HCT116 (cell line): Measurements from ENCODE around the gene ARRDC3. TPM values are rescaled to one million over a fixed set of nuclear protein-coding genes. Genes with fewer than 3 reads are reported as not detected.

Source experiments
- ATAC-seq: fragments of 200-7000 bp; cut with Tn5 transposase; 2 replicates; pipeline ENCODE4 v1.9.1; 2020; ENCODE audit warnings: mild to moderate bottlenecking, moderate library complexity
- BruUV-seq: library from RNA; stranded (reverse); fragments of 400-500 nt; replicated peaks from 2 replicates; lab custom pipeline; 2021; lab: Mats Ljungman, UMichigan
- CTCF ChIA-PET: fragments of 300-600 bp; sonication (Branson Sonifier 250); formaldehyde crosslinking; loops from one replicate; lab custom pipeline; 2021; ENCODE audit warnings: antibody characterized with exemption; lab: Charles Lee
- POLR2A ChIA-PET: fragments of 300-600, 350-600 bp; sonication (Branson Sonifier 250); formaldehyde crosslinking; loops from one replicate; lab custom pipeline; 2021; ENCODE audit warnings: antibody characterized with exemption; lab: Charles Lee
- RAD21 ChIA-PET, 2 experiments: fragments of 300-600 bp; sonication (Branson Sonifier 250); formaldehyde crosslinking; loops; one replicate each; lab custom pipeline; 2023; ENCODE audit warnings: low total read pairs in 2 of 2; ENCODE audit not compliant: uncharacterized antibody in 2 of 2, unreplicated experiment in 2 of 2, low non-redundant PET in 1 of 2; lab: Charles Lee
- DNase-seq: peaks from one replicate; pipeline ENCODE4 v3.0.0-alpha.2; 2010; ENCODE audit warnings: low read depth, low spot score
- H2AFZ ChIP-seq: fragments of 200-600 bp; shearing (Covaris generic), sonication (generic); 2 replicates; pipeline ENCODE4 v1.6.1; 2017; ENCODE audit warnings: low read depth, mixed run types, mixed read lengths, antibody characterized with exemption, low read length; ENCODE audit not compliant: poor library complexity, severe bottlenecking
- H3K27ac ChIP-seq: 2 replicates; pipeline ENCODE4 v1.5.1; 2012; ENCODE audit warnings: low read depth, low read length
- H3K27me3 ChIP-seq: fragments of 200-600 bp; sonication (generic); 2 replicates; pipeline ENCODE4 v1.6.1; 2016; ENCODE audit warnings: mixed run types, low read length, mixed read lengths; ENCODE audit not compliant: insufficient read depth
- H3K36me3 ChIP-seq, 2 experiments: fragments of 200-500 bp in 1 of 2; fragments of 200-600 bp in 1 of 2; sonication (Bioruptor generic) in 1 of 2; sonication (generic) in 1 of 2; 2 replicates each; pipeline versions ENCODE4 v1.5.1 to v1.6.1; 2014 to 2016; ENCODE audit warnings: low read length in 2 of 2, inconsistent platforms in 1 of 2, mixed read lengths in 1 of 2, mixed run types in 1 of 2; ENCODE audit not compliant: insufficient read depth in 2 of 2, control insufficient read depth in 1 of 2
- H3K4me1 ChIP-seq, 2 experiments: fragments of 200-600 bp in 1 of 2; sonication (generic) in 1 of 2; 2 replicates each; pipeline versions ENCODE4 v1.5.1 to v1.6.1; 2012 to 2017; ENCODE audit warnings: low read length in 2 of 2, inconsistent platforms in 1 of 2, mild to moderate bottlenecking in 1 of 2, mixed read lengths in 1 of 2, mixed run types in 1 of 2, moderate library complexity in 1 of 2; ENCODE audit not compliant: insufficient read depth in 2 of 2, control insufficient read depth in 1 of 2
- H3K4me2 ChIP-seq: fragments of 200-600 bp; sonication (generic); 2 replicates; pipeline ENCODE4 v1.6.1; 2017; ENCODE audit warnings: mixed run types, low read length, mixed read lengths
- H3K4me3 ChIP-seq, 2 experiments: fragments of 200-600 bp in 1 of 2; sonication (generic) in 1 of 2; replicated peaks in 1 of 2; 2 replicates each; pipeline ENCODE4 v1.5.1; 2011 to 2016; ENCODE audit warnings: low read length in 2 of 2, control low read depth in 1 of 2, low read depth in 1 of 2, mild to moderate bottlenecking in 1 of 2, mixed read lengths in 1 of 2, mixed run types in 1 of 2
- H3K79me2 ChIP-seq: fragments of 200-600 bp; sonication (generic); 2 replicates; pipeline ENCODE4 v1.6.1; 2017; ENCODE audit warnings: mild to moderate bottlenecking, mixed run types, low read length, moderate library complexity, mixed read lengths; ENCODE audit not compliant: insufficient read depth
- H3K9ac ChIP-seq: fragments of 200-600 bp; sonication (generic); 2 replicates; pipeline ENCODE4 v1.6.1; 2016; ENCODE audit warnings: low read length, mixed read lengths
- H3K9me2 ChIP-seq: fragments of 200-600 bp; sonication (generic), shearing (Covaris generic); 2 replicates; pipeline ENCODE4 v1.6.1; 2017; ENCODE audit warnings: mixed run types, mild to moderate bottlenecking, moderate library complexity; ENCODE audit not compliant: insufficient read depth
- H3K9me3 ChIP-seq, 2 experiments: fragments of 200-500 bp in 1 of 2; fragments of 200-600 bp in 1 of 2; sonication (Bioruptor generic) in 1 of 2; sonication (generic) in 1 of 2; 2 replicates each; pipeline ENCODE4 v1.6.1; 2014 to 2017; ENCODE audit warnings: low read length in 2 of 2, mixed read lengths in 2 of 2, inconsistent platforms in 1 of 2, low read depth in 1 of 2, mild to moderate bottlenecking in 1 of 2, mixed run types in 1 of 2, moderate library complexity in 1 of 2; ENCODE audit not compliant: control insufficient read depth in 1 of 2, insufficient read depth in 1 of 2
- H4K20me1 ChIP-seq: fragments of 200-600 bp; sonication (generic), shearing (Covaris generic); 2 replicates; pipeline ENCODE4 v1.6.1; 2017; ENCODE audit warnings: mixed run types, mild to moderate bottlenecking, moderate library complexity; ENCODE audit not compliant: insufficient read depth
- ATF3 ChIP-seq: IDR thresholded peaks from 2 replicates; pipeline ENCODE4 v1.6.1; 2012
- EGR1 ChIP-seq: IDR thresholded peaks from 2 replicates; pipeline ENCODE4 v1.6.1; 2012; ENCODE audit warnings: low read depth
- ELF1 ChIP-seq: IDR thresholded peaks from 2 replicates; pipeline ENCODE4 v1.6.1; 2012; ENCODE audit warnings: low read depth, borderline replicate concordance
- EZH2 ChIP-seq: fragments of 200-600 bp; sonication (generic); IDR thresholded peaks from 2 replicates; pipeline ENCODE4 v1.6.1; 2017; ENCODE audit warnings: antibody characterized with exemption, mixed run types
- EZH2phosphoT487 ChIP-seq: fragments of 200-600 bp; IDR thresholded peaks from 2 replicates; pipeline ENCODE4 v1.6.1; 2018; ENCODE audit warnings: antibody characterized with exemption, borderline replicate concordance
- POLR2A ChIP-seq: IDR thresholded peaks from 2 replicates; pipeline ENCODE4 v1.7.0; 2011; ENCODE audit warnings: borderline replicate concordance; ENCODE audit not compliant: insufficient read depth, insufficient read length; ENCODE audit errors: extremely low read depth
- RAD21 ChIP-seq: IDR thresholded peaks from 2 replicates; pipeline ENCODE4 v1.6.1; 2012; ENCODE audit warnings: low read depth, mild to moderate bottlenecking
- REST ChIP-seq: IDR thresholded peaks from 2 replicates; pipeline ENCODE4 v1.6.1; 2012; ENCODE audit warnings: low read depth
- SIN3A ChIP-seq: IDR thresholded peaks from 2 replicates; pipeline ENCODE4 v1.6.1; 2012; ENCODE audit warnings: low read depth
- SP1 ChIP-seq: IDR thresholded peaks from 2 replicates; pipeline ENCODE4 v1.6.1; 2012; ENCODE audit warnings: low read depth
- YY1 ChIP-seq: IDR thresholded peaks from 2 replicates; pipeline ENCODE4 v1.6.1; 2011; ENCODE audit warnings: low read length, low read depth, moderate library complexity, mild to moderate bottlenecking; ENCODE audit not compliant: insufficient replicate concordance; ENCODE audit errors: extremely low read depth
- ZNF274 ChIP-seq: fragments of 200-500 bp; sonication (Bioruptor generic); IDR thresholded peaks from 2 replicates; pipeline ENCODE4 v1.6.1; 2014; ENCODE audit warnings: mild to moderate bottlenecking, low read depth, low read length, inconsistent platforms
- intact Hi-C: fragments of 100-400 bp; cut with micrococcal nuclease; formaldehyde crosslinking; loops from 2 replicates; pipeline ENCODE4 v1.10.0; 2022
- total RNA-seq: library from RNA; stranded (reverse); gene quantifications from one replicate; pipeline ENCODE4 v1.2.1, GENCODE V29; 2021; ENCODE audit not compliant: unreplicated experiment

The ARRDC3 gene
- total RNA-seq, 1 experiment from 2014 or later = 41.5 TPM

GRCh38 chr5:91388362-91388761, 5.2 kb upstream of the ARRDC3 start:
- Histone ChIP-seq H3K4me2 (no peak overlapping the region), H2AFZ (no peak overlapping the region), H3K27ac (no peak overlapping the region), H3K9me2 (no peaks in the 10 kb centered on the region), H3K9me3 (no peaks in the 10 kb centered on the region), H3K79me2 (no peaks in the 10 kb centered on the region), H3K9ac (no peak overlapping the region), H3K4me3 (no peak overlapping the region), H3K36me3 (no peaks in the 10 kb centered on the region), H4K20me1 (no peaks in the 10 kb centered on the region), H3K27me3 (no peaks in the 10 kb centered on the region), H3K4me1 (peaks cover 9 to 24% of the 10 kb centered on the region in 2 experiments; a peak in 3 of 4 replicates)
- intact Hi-C loops = loop anchor here (10.0 kb wide), 2 partner anchors 454 to 524 kb away; no protein-coding TSS in a partner anchor
- no TSS peak for BruUV-seq
- no peak for TF ChIP-seq SP1
- TF ChIP-seq EGR1 = no peak
- no peak for TF ChIP-seq POLR2A
- TF ChIP-seq ATF3 = no peak
- no peak for TF ChIP-seq ZNF274
- no peak for TF ChIP-seq EZH2phosphoT487
- TF ChIP-seq RAD21 = no peak
- no peak for TF ChIP-seq YY1
- no peak for TF ChIP-seq EZH2
- no peak for TF ChIP-seq REST
- TF ChIP-seq SIN3A = no peak
- no peak for TF ChIP-seq ELF1
- DNase-seq (no peak), ATAC-seq (no peak)
- ChIA-PET RAD21 (no interaction called here), POLR2A (no interaction called here), CTCF (no interaction called here)
